Stimulated activated CD4-positive, alpha-beta T cell treated with anti-CD3 and anti-CD28 coated beads, Interleukin-15, amount 100 ng/mL, for 48 hours (primary cell): ENCODE measurements around the gene LIN7C.

Experiments used
- DNase-seq, 2 donors: peaks; one replicate each; pipeline ENCODE4 v3.0.0-alpha.2; 2020; ENCODE audit warnings: low read depth in 2 of 2

LIN7C gene

DNA sequence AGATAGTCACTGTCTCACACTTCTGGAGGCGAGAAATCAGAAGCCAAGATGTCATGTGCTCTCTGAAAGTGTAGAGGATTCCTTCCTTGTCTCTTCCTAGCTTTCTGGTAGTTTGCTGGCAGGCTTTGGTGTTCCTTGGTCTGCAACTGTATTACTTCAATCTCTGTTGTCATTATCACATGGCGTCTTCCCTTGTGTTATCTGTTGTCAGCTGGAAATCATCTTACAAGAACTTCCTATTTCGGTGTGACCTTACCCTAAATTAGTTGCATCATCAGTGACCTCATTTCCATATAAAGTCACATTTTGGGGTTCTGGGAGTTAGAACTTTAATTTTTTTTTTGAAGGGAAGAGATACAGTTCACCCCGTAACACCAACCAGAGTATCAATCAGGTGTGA is 3.3 kb upstream of the LIN7C start:
- no peak for DNase-seq

DNA sequence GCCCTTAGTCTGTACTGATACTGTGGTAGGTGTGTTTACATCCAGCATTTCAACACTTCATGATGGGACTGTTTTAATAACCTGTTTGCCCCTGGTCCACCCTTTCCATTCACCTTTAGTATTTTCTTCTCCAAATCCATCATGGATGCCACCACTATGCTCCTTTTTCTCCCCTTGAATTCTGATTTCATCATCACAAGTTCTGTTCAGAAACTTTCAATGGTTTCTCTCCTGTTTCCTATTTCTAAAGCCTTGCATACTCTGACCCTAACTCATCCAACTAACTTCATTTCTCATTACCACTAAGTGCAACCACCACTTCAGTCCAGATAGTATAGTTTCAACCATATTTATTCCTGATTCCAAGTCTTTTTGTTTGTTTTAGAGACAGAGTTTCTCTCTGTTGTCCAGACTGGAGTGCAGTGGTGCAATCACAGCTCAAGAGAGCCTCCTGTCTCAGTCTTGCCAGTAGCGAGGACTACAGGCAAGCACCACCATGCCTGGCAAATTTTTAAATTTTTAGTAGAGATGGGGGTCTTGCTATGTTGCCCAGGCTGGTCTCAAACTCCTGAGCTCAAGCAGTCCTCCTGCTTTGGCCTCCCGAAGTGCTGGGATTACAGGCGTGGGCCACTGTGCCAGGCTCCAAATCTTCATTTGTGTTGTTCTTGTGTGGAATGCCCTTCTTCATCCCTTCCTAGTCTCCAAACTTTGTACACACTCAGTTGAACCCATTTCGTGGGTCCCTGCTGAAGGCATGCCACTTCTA is 1.2 kb upstream of the LIN7C start:
- no peak for DNase-seq

DNA sequence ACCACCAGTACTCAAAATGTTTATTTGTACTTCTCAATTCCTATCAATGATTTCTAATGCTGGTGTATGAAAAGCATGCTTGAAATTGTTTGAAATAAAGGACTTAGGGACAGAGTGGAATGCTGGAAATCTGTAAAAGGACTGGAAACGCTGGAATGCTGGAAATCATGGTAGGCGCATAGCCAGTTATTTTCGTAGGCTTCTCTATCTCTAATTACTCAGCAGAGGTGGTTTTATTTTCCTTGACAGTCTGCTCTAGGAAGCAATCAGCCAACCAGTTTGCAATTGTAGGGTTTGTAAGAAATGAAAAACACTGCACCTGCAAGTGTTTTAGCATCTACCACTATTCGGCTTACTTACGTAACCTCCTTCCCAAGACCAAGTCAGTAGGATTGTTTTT is 788 bp downstream of the LIN7C start:
- no peak for DNase-seq

DNA sequence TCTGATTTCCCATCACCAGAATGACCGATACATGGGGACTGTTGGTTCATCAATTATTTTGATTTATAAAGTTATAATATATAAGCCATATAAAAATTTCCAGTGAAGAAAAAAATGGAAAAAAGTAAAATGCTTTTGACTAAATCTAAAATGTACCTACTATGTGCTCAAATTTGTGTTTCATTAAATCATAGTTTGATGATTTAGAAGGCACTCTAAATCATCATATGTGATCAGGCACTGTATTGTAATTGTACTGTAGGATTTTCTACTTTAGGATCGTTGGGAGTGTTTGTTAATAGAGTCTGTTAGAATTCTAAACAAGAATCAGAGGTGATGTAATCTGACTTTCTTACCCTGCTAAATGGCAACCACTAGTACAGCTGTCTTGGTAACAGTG is 2.4 kb downstream of the LIN7C start:
- no peak for DNase-seq

DNA sequence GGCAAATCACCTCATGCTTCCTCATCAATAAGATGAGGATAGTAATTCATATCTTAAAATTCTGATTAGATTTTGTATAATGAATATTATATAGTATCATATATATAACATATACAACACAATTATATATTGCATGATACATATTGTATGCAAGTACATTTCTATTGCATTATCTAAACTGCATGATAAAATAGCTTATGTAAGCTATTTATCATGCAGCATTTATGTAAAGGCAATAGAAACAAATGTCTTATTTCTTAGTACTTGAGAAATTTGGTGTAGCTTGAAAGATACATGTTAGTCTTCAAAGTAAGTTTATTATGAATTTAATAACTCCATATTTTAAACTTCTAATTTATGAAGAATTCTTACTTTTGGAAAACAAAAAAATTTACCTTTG is 5.5 kb downstream of the LIN7C start:
- no peak for DNase-seq

DNA sequence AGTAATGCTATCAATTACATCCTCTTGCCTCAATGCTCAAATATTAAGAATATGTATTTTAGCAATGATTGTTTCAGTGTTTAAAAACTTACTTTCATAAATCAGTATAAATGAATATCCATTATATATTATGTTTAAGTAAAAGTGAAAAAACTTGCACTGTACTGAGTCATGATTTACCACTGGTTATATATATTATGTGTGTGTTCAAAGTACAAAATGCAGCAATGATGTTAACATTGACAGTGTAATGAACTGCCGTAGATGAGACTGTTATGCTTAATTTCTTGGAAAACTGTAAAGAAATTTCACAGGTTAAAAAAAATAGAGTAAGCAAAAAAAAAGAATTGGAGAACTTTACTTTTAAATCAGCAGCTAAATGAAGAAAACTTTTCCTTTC is 8.7 kb downstream of the LIN7C start:
- no peak for DNase-seq

DNA sequence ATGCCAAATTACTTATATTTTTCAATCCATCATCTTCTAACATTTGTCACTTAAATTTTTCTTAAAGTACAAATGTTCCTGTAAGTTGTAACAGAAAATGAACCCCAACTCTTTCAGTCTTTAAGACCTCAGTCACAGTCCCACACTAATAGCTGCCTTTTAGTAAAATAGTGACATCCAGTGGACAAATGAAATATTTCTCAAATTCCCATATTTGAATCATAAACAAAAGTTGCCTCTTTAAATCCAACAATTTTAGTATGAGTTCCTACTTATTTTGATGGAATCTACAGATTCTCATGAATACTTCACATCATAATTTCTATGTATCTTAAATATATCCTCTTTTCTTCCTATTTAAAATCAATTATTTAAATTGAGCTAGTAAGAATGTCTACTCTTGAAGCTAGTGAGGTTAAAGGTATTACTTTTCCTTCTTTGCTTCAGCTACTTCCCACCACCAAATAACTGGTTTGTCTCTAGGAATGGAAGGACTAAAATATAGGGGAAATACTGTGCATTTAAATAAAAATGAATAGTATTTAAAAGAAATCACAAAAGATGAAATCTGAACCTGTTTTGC is 9.2 kb downstream of the LIN7C start:
- DNase-seq = no peak

DNA sequence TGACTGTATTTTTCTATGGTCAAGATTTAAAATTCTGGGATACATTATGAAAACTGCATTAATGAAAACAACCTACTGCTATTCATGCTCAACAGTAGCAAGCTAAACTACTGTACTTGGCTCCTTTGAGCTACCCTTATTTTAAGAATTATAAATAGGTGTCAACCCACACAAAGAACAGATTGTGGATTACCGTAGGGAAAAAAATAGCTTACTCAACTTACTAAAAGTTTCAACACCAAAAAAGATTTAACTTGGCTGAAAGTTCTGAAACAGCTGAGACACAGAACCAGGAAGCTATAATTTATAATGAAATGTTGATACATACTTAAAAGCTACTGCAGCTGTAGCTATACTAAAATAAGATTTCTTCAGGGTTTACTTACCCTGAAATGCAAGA is 10.1 kb downstream of the LIN7C start:
- DNase-seq = no peak

DNA sequence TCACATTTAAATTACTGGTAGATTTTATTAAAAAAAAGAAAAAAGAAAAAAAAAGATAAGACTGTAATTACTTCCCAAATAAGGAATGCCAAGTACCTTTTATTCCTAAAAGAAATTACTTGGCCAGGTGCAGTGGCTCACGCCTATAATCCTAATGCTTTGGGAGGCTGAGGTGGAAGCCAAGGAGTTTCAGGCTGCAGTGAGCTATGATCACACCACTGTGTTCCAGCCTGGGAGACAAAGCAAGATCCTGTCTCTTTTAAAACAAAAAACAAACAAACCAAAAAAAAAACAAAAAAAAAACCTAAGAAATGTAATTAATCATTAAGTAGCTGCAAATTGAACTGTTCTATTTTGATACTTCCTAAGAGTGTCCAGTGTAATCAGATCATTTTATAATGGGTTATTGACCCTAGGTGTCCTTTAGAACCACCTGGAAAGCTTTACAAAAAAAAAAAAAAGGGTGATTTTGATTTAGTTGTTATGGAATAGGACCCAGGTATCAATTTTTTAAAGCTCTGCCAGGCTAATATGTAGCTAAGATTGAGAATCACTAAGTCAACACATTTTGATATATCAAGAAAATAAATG is 10.8 kb downstream of the LIN7C start:
- no peak for DNase-seq

DNA sequence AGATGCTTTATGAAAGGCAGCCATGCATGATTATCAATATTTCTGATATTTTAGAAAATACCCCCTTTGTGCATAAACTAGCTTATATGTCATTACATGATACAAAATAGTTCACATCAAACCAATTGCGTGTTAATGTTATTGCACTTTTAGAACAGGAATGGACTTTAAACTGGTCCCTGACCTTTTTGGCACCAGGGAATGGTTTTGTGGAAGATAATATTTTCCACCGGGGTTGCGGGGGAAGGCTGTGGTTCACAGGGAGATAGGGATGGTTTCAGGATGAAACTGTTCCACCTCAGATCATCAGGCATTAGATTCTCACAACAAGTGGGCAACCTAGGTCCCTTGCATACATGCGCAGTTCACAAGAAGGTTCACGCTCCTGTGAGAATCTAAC is 17.5 kb downstream of the LIN7C start:
- DNase-seq = no peak

DNA sequence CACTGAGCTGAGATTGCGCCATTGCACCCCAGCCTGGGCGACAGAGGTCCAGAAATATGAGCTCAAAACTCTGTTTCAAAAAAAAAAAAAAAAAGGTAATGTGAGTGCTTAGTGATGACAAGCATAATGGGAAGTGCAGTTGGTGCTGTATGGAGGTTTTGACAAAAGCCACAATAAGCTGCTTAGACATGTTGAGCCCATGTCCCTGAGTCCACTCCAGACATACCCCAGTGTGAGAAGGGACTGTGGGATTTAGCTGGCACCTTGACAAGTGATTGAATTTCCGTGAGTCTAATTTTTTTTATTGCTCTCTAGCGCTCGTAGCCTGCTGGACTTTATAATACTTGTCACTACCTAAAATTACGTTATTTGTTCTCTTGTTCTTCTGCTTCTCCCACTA is 18.9 kb downstream of the LIN7C start:
- DNase-seq = no peak

DNA sequence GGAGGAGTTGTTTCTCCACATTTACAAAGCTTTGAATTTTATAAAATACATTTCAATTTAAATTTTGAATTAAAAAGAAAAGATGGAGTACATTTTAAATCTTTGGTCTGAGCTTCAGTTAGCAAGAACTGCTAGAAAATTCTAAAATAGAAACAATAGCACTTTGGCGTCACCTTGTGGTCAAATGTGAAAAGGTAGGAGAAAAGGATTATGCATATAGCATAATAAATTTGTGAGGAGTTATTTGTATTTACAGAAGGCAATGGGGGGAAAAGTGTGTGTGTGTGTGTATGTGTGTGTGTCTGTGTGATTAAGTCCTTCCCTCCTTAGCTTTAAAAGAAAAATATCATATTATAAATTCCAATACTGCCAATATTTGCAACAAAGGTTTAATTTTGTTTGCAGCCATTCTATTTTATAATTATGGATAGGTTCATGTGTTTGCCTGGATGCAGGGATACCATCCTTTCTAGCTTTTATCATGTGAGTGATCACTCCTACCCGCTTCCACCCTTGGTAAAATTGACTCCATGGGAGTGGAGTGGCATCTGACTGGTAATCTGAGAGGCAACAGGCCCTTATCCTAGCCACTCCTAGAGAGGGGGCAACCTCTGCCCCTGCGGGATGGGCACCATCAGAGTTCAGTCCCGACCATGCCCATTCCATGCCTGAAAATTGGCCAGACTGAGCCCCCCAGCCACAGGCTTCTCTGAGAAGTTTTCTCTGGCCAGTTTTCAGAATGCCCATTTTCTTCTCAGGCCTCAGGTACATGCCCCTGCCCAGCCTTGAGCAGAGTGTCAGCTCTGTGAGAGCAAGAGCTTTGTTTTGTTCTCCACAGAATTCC is 20.4 kb downstream of the LIN7C start:
- DNase-seq = peak in 1 of 2 donors; percentile 19

DNA sequence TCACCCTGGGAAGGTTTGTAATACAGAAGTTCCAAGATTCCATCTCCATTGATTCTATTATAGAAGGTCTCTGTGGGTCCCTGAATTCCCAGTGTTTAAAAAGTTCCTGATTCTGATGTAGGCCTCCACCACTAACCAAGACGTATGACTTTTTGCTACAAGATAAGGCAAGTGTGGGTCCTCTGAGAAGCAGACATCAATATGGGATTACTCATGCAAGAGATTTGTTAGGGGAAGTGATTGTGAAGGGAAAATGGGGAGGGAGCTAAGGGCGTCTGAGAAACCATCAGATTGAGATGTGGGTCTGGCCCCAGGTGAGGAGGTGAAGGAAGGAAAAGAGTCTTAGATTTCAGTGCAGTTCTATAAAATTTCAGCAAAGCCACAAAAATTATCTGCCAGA is 23.8 kb downstream of the LIN7C start:
- DNase-seq = no peak

DNA sequence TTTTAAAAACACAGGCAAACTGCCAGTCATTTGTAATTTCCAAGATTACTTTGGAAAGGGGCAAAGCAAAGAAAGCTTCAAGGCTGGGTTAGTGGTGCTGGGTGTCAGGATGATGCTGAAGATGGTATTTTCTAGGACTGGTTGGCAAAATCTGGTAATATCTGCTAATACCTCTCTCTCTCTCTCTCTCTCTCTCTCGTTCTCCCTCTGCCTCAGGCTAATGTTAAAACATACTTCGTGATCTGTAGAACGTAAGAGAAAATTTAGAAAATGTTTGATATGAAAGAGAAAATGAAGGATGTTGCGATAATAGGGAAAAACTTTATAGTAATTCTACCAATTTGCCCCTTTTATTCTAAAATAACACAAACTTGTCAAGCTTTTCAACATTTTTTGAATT is 24.6 kb downstream of the LIN7C start:
- DNase-seq = no peak

DNA sequence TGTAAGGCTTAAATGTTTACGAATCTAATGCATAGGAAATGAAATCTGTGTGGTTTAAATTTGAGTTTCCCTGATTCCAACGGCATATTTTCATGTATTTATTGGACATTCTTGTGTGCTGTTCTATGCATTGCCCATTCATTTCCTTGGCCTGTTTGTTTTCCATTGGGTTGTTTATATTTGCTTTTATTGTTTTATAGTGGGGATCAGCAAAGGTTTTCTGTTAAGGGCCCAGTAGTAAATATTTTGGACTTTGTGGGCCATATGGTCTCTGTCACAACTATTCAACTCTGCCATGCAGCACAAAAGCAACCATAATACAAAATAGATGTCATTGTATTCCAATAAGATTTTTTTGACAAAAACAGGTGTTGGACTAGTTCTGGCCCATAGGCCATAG is 28.7 kb downstream of the LIN7C start:
- no peak for DNase-seq

DNA sequence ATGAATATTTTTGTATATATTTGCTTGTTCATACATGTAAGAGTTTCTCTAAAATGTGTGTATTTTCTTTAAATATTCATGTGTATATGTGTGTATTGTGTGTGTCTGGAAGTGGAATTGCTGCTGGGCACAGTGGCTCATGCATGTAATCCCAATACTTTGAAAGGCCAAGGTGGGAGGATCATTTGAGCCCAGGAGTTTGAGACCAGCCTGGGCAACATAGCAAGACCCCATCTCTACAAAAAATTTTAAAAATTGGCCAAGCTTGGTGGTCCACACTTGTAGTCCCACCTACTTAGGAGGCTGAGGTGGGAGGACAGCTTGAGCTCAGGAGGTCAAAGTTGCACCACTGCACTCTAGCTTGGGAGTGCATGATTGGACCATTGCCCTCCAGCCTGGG is 29.3 kb downstream of the LIN7C start:
- DNase-seq = no peak

DNA sequence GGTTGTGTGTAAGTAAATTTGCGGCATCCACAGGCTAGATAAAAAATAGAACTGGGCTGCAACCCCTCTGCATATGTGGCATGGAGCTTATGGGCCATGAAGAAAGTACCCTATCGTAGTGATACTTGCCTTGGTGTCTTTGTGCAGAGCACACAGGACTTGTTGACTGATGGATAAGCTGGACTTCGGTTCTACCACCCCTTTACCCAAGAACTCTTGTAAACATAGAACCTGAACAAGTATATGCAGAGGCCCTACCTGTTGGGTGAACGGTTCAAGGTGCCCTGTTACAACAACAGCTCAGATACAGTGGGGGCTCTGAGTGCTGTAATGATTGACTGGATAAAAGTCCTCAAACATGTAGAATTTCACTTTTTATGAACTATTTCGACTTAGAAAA is 30.9 kb downstream of the LIN7C start:
- DNase-seq = no peak

DNA sequence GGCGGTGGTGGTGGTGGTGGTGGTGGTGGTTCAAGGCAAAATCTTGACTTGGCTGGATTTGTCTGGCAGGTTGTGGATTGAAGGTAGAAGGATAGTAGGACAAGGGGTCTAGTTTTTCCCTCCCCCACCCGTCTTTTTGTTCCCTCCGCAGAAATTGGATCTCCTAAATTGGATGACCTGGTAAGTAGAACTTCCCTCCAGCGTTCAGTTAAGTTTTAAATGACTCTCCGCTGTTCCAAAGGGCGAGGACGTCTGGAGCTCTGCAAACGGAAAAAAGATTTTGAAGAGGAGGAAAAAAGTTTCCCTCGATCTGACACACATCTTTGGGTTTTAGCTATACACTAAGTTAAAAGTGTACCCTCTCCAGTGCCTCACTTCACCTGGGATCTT is 33.6 kb downstream of the LIN7C start:
- DNase-seq = no peak

DNA sequence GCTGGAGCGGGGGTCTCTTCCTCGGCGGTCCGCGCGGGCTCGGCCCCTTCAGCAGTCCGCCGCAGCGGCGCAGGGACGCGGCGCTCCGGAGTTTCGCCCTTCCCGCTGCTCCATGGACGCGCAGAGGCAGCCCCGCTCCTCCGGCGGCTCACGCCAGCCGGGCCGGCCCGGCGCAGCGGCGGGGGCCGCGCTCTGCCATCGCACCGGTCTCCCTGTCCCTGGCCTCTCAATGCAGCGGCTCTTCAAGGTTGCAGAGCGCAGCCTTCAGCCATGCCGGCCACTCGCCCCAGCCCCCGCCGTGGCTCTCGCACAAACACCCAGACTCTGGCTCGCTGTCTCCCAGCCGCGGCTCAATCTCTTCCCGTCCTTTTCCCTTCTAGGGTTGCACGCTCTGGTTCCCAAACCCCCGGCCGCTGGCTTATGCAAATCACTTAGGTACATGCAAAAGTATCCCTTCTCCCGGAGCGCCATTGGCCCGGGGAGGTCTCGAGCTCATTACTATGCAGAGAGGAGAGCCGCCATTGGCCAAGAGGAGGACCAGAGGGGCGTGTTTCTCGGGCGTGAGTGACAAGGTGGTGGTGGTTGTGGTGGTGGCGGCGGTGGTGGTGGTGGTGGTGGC is 34.1 kb downstream of the LIN7C start, which contains the start of gene LGR4:
LGR4 (minus strand) TSS at position 393 of the 619 bp plus-strand sequence. CDS start 488 bp downstream, outside the sequence.
- peak; percentile 43 to 64 for DNase-seq

DNA sequence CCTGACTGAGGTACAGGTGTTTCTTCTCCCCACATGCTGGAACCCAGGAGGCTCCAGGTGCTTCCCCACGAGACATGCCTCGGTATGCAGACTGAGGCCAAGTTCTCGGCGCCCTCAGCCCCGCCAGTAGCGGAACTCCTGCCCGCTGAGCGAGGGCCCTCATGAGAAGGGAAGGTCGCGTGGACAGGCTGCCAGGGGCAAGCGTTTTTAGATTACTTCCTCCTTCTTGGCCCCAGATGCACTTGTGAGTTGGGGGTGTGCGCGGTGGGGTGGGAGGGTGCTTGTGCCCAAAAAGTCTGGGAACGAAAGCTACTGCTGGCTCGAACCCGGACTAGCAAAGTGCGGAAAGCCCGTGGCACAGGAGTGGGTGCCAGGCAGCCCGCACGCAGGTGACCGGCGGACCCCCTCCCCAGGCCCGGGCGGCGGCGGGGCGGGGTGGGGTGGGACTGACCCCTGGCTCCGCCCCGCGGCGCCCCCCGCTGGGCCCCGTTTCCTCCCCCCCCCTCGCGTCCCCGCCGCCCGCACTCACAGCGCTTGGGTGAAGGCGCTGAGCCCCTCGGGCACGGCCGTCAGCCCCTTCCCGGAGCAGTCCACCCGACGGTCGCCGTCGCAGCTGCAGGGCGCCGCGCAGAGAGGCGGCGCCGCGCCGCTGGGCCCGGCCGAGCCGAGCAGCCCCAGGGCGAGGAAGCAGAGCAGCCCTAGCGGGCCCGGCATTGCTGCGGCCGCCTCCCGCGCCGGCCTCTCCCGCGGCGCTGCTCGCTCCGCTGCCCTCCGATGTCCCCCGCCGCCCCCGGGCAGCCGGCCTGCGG is 34.8 kb downstream of the LIN7C start:
- DNase-seq = no peak
